ENCODE results near the gene UGGT2. TPM values are rescaled to one million over a fixed set of nuclear protein-coding genes. Genes with fewer than 3 reads are reported as not detected.

The UGGT2 gene
- total and polyA plus RNA-seq, 2 donors (not counting 1 experiment from before 2014, with no cell fraction given) = 0.39 to 6.7 TPM

DNA sequence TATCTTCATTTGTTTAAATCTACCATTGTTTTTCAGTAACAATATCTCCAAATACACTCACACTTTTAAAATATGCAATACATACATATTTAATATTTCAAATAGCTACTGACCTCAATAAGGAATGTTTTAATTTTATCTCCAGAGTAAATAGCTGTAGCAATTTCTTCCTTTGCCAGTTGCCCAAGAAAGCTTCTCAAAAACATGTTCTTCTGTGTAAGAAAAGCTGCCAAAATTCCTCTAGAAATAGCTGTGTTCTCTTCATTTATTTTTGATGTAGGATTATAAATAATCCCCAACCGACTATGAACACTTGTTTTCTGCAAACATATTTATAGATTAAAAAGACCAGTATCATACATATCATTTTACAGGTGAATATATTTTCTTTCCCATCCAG, 150.5 kb downstream of the UGGT2 start:
- Mint-ChIP-seq H3K4me3 (no peak overlapping the region), H3K4me1 (no peaks in the 10 kb centered on the region), H3K27me3 (no peaks in the 10 kb centered on the region), H3K27ac (no peak overlapping the region), H3K9me3 (ENCODE audit: insufficient read depth) (peaks cover 2% of the 10 kb centered on the region)
- DNase-seq (no peak), ATAC-seq (ENCODE audit: low read depth) (no peak)
- Histone ChIP-seq H3K4me3 (ENCODE audit: control extremely low read depth in 1 of 5, extremely low read depth in 1 of 5, insufficient read depth in 1 of 5, low read depth in 2 of 5, low read length in 4 of 5) (no peak overlapping the region), H3K4me2 (replicated peaks; ENCODE audit: low read depth, low read length, poor library complexity, severe bottlenecking) (no peak overlapping the region), H3K79me2 (ENCODE audit: control insufficient read depth, insufficient read depth, low read length) (no peaks in the 10 kb centered on the region), H2AFZ (ENCODE audit: insufficient read depth, low read depth, low read length, poor library complexity, severe bottlenecking) (no peak overlapping the region), H3K36me3 (replicated peaks in 1 of 2; ENCODE audit: control extremely low read depth in 1 of 2, control insufficient read depth in 1 of 2, extremely low read depth in 1 of 2, insufficient read depth in 2 of 2, low read length in 1 of 2) (no peaks in the 10 kb centered on the region), H3K9ac (ENCODE audit: low read length) (no peak overlapping the region), H3K27me3 (replicated peaks in 1 of 4; ENCODE audit: control extremely low read depth in 1 of 4, control insufficient read depth in 3 of 4, insufficient read depth in 4 of 4, low read length in 3 of 4) (no peaks in the 10 kb centered on the region), H4K20me1 (ENCODE audit: control insufficient read depth, insufficient read depth, low read length, poor library complexity, severe bottlenecking) (no peaks in the 10 kb centered on the region), H3K9me3 (ENCODE audit: control extremely low read depth in 1 of 3, control insufficient read depth in 2 of 3, insufficient read depth in 1 of 3, low read length in 2 of 3) (peaks cover 0 to 2% (median 0%) of the 10 kb centered on the region in 3 donors), H3K27ac (ENCODE audit: low read length in 2 of 2) (no peak overlapping the region), H3K4me1 (ENCODE audit: control insufficient read depth in 2 of 2, insufficient read depth in 2 of 2, low read length in 2 of 2) (no peaks in the 10 kb centered on the region)
- WGBS (ENCODE audit: insufficient coverage) = no CpG with 5 or more reads among the region's 1 CpG
- intact Hi-C loops (cut with micrococcal nuclease) = no loop called here
- TF ChIP-seq CTCF (IDR thresholded peaks at IDR 0.05) (no peak), EZH2 (IDR thresholded peaks at IDR 0.05; ENCODE audit: borderline replicate concordance, insufficient read depth, low read depth, low read length, poor library complexity, severe bottlenecking) (no peak)
- POLR2A ChIA-PET = no interaction called here
- CTCF ChIA-PET = no interaction called here

- no peak overlapping the region for H3K4me3 Mint-ChIP-seq
- no peak overlapping the region for H3K27ac Mint-ChIP-seq
- Histone ChIP-seq H3K4me2 (replicated peaks; ENCODE audit: low read depth, low read length, poor library complexity, severe bottlenecking) (no peak overlapping the region), H3K27ac (ENCODE audit: low read length in 2 of 2) (no peak overlapping the region), H3K79me2 (ENCODE audit: control insufficient read depth, insufficient read depth, low read length) (no peaks in the 10 kb centered on the region), H3K9ac (ENCODE audit: low read length) (no peak overlapping the region), H3K9me3 (ENCODE audit: control extremely low read depth in 1 of 3, control insufficient read depth in 2 of 3, insufficient read depth in 1 of 3, low read length in 2 of 3) (no peaks in the 10 kb centered on the region), H3K27me3 (replicated peaks in 1 of 4; ENCODE audit: control extremely low read depth in 1 of 4, control insufficient read depth in 3 of 4, insufficient read depth in 4 of 4, low read length in 3 of 4) (no peaks in the 10 kb centered on the region), H3K4me3 (ENCODE audit: control extremely low read depth in 1 of 5, extremely low read depth in 1 of 5, insufficient read depth in 1 of 5, low read depth in 2 of 5, low read length in 4 of 5) (no peak overlapping the region), H4K20me1 (ENCODE audit: control insufficient read depth, insufficient read depth, low read length, poor library complexity, severe bottlenecking) (no peaks in the 10 kb centered on the region), H3K36me3 (replicated peaks in 1 of 2; ENCODE audit: control extremely low read depth in 1 of 2, control insufficient read depth in 1 of 2, extremely low read depth in 1 of 2, insufficient read depth in 2 of 2, low read length in 1 of 2) (no peaks in the 10 kb centered on the region), H3K4me1 (ENCODE audit: control insufficient read depth in 2 of 2, insufficient read depth in 2 of 2, low read length in 2 of 2) (no peaks in the 10 kb centered on the region), H2AFZ (ENCODE audit: insufficient read depth, low read depth, low read length, poor library complexity, severe bottlenecking) (no peak overlapping the region)
- H3K9me3 Mint-ChIP-seq (ENCODE audit: insufficient read depth) = peaks cover 2% of the 10 kb centered on the region
- DNase-seq (no peak), ATAC-seq (ENCODE audit: low read depth) (no peak)
- POLR2A ChIA-PET = no interaction called here
- no CpG with 5 or more reads among the region's 1 CpG for WGBS (ENCODE audit: insufficient coverage)
- no peak for TF ChIP-seq CTCF (IDR thresholded peaks at IDR 0.05)
- TF ChIP-seq EZH2 (IDR thresholded peaks at IDR 0.05; ENCODE audit: borderline replicate concordance, insufficient read depth, low read depth, low read length, poor library complexity, severe bottlenecking) = no peak
- CTCF ChIA-PET = no interaction called here
- intact Hi-C loops (cut with micrococcal nuclease) = no loop called here
- no peaks in the 10 kb centered on the region for H3K4me1 Mint-ChIP-seq
- H3K27me3 Mint-ChIP-seq = no peaks in the 10 kb centered on the region
These were observed 154.9 kb downstream of the UGGT2 start for GRCh38 chr13:95898256-95898655.
